ENCODE measurements around the gene TMTC1.

TMTC1 gene

DNA sequence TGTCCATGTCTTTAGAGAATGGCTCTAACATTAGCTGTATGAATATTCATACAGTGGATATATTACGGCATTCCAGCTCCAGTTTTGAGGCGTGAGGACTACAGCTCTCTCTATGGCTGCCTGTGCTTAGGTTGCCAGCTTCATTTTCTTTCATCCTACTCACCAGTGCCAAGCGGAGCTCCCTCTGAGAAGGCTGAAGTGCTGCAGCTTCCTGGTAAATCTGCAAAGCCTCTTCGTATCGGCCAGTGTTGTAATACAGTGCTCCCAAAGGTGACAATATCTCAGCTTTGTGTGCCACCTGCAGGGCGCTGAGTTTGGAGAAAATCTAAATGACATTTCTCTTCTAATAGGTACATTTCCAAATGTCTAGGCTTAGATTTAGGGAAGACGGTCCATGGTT, 266.5 kb downstream of the TMTC1 start:
- DNase-seq = no peak

DNA sequence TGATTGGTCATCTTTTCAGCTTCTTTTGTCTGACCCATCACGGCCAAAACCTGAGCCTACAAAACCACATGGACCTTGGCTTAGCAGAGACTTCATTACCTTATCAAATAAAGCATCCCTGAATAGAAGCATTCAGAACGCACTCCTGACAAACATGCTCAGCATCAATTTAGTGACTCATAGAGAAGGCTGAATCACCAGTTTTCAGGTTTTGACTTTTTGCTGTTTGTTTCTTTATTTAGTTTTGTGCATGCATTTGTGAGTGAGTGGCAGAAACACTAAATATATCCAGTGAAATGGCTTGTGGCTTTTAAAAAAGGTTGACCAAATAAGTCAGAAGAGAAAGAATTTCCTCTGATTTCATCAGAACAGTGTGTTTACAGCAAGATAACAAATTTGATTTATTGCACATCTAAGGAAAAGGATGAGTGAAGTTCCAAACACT, 267.3 kb downstream of the TMTC1 start:
- DNase-seq = no peak

DNA sequence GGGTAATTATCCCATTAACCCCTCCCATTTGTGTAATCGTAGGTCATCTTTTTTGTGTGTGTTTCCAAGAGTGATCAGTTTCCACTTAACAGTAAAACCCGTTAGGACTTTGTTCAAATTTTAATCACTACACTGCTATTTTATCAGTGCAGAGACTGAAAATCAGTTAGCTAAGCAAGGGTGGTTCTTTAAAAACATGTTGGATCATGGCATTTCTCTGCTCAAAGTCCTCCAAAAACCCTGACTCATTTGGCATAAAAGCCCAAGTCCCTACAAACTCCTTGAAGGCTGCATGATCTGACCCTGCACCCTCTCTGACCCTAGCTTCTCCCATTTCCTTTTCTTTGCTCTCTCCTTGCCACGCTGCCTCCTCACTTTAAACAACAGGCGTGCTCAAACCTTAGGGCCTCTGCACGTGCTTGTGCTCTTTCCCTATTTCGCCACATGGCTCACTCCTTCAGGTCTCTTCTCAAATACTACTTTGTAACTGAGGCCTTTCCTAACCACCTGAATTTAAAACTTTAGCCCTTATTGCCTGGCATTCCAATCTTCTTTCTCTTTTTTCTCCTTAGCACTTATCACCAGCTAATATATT, 273.1 kb downstream of the TMTC1 start:
- DNase-seq = no peak

DNA sequence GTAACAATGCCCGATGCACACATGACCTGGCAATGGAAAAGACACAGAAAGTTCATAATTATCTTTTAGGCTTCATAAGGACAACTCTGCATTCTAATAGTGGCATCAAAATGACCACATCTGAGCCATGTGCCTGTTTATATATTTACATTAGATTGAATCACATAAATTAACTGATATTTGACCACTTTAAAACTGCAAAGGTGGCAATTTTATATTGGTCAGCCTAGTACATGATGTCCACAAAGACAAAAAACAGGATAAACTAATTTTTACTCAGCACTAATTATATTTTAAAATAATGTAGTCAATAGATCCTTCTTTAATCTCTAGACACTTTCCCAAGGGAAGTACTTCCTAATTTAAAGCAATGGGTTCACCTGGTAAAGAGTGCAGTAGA, 274.2 kb downstream of the TMTC1 start:
- no peak for DNase-seq

DNA sequence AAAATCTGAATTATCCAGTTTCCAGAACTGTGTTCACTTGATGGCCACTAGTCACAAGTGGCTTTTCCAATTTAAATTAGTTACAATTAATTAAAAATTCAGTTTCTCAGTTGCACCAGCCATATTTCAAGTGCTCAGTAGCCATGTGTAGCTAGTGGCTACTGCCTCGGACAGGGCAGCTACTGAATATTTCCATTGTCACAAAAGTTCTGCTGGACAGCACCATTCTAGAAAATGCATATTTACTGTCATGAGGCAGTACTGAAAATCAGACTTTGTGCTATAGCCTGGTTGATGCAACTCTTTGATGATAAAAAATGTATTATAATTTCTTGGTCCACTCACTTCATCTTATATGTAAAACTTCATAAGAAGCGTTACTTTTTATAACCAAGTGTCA, 274.8 kb downstream of the TMTC1 start:
- DNase-seq = no peak

DNA sequence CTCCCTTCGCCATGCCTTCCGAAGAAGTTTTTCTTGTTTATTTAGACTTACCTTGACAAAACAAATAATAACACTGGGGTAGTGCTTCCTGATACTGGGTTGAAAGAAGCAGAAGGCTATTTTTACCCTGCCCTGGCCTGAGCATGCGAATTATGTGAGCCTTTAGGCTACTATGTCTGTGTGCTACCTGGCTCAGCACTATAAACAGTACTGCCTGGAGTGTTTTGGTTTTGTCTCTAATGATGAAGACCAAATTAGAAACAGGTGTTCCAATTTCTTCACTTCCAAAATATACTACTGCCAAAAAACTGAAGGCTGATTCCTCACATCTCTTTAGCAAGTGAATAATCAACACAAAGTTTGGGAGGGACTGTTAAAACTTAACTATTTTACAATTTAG, 278.6 kb downstream of the TMTC1 start:
- DNase-seq = no peak

DNA sequence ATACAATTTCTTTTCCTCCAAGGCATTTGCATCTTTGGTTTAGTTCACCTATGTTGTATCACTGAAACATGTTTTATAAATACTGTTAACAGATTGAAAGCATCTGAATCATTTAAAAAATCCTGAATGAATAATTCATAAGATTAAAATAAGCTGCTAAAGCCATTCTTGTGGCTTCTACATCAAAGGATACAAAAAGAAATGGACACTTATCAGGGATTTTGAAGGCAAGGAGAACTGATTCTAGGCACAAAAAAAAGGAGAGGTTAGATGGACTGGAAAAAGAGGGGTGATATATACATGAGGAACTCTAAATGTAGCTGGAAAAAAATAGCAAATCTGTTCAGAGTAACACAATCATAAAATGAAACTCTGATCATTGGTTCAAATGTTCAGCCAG, 280.5 kb downstream of the TMTC1 start:
- no peak for DNase-seq

DNA sequence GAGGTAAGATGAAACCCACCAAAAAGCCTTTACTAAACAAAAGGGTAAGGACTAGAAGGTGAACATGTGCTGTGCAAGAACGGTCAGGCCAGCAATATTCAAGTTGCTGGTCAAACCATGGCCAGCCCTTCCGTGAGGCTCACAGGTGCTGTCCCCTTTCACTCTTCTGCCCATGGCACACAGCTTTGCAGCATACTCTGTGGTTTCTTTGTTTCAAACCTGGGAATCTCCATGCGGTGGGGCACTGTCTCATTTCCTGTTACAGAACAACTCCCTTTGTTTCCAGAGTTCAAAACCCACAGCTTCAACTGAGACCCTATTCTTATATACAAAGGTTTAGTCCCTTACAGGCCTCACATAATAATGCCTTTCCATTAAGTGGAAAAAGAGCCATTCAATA, 284.5 kb downstream of the TMTC1 start:
- DNase-seq = no peak

DNA sequence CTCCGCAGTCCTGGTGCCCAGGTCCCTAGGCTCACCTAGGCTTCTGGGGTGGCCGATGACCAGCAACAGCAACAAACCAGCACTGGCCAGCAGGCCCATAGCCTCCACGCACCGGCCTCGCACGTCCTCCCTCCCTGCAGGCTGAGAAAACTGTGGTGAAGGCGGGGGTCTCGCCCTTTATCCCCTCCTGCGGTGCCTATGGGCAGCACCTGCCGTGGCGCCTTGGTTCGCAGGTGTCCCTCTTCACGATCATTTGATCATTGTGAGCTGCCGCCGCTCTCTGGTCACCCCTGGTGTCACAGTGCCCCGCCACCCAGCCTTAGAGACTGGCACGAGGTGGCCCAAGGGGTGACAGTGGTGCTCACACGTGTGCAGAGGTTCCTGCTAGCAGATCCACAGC, 286.2 kb downstream of the TMTC1 start, which contains the start of gene OVCH1:
Gene OVCH1, minus strand, starts transcription at position 99 of the 400 bp plus-strand sequence. Its CDS starts 0 bp downstream, at position 99.
- DNase-seq = no peak

DNA sequence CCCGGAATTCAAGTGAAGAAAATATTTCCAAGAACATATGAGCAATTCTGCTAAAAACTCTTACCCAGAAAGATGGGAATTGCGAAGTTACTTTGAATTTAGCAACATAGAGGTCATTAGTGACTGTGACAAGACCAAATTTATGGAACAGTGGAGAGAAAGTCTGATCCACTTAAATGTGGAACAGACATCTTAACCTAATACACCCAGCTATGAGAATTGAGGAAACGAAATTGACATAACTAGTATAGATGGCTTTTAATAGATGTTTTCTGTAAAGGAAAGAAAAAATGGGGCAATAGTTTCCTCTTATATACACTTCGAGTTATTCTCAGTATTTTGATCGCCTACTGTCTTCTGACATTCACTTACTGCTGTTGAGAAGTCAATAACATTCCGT, 290.9 kb downstream of the TMTC1 start:
- DNase-seq = peak; percentile 58

DNA sequence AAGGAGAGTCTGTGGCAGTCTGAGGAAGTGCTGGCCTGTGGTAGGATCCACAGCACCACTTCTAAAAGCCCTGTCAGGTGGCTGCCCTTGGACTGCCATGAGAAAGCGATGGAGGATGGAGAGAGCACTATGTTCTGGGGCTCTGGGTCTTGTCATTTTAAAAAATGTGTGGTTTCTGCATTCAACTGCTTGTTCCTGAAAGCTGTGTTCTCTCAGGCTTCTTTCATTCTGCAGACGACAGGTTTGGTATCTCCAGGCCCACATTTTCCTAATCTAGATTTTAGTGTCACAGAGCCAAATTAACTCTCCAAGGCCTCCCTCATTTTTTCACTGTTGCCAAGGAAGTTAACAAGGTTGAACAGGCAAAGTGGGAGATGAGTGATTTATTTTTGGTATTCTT, 296.8 kb downstream of the TMTC1 start:
- DNase-seq = no peak

DNA sequence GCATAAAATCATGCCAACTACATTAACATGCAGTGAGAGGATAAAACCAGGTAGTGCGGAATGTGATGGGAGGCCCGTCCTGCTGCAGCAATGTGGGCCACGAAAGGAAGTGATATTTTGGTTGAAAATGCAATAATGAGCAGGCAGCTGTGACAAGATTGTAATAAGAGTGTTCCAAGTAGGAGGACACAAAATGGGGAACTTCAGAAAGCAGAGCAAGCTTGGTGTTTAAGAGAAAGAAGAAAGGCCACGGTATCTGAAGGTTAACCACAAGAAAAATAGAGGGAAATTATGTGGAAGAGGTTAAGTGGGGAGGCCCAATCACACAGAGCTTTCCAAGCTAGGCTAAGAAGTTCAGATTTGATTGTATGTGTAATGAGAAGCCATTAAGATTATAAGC, 320.5 kb downstream of the TMTC1 start:
- no peak for DNase-seq

DNA sequence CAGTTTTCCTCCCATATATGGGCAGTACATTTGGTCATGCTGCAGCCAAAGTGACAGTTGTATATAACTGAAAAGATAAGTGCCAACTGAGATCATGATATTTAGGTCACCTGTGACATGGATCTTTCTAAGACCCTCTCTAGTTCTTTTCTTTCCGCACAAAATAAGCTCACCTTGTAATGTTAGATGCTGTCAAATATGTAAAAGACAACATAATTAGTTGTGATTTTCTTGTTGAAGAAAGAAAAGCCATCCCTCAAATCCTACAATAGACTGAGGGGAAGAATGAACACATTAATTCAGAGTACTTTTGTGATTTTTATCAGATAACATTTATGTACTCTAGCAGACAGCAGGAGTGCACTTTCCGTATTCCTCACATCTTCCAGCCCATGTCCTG, 323.7 kb downstream of the TMTC1 start:
- no peak for DNase-seq

DNA sequence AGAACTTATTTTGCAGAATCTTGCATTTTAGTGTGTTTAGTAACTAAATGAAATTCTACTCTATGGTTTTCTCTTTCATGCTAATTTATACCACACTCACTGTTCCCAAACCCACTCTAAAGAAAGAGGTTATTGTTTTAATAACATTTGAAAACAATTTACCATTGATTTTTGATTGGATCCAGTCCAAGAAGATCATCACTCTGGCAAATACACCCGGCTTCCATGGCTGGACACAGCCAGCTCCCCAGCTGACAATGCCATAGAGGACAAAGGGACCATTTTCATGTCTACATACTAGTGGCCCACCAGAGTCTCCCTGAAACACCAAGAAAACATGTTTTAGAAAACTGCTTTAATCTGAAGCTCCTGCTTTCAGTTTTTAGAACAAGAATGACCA, 328.7 kb downstream of the TMTC1 start:
- DNase-seq = no peak

DNA sequence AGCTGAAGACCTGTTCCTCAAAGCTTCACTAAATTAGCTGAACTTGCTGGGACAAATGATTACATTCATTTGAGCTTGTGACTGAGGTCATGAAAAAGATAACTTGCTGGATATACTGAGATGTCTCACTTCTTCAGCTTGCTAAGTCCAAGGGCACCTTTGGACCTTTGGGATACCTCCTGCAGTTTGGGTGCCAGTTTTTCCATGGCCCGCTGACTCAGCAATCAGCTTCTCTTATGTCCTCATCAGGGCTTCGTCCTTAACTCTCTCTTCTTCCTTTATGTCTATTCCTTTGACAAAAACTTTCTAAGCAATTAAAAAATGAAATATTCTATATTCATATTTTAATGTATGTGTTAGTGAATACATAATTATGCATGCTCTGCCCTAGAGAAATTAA, 331.9 kb downstream of the TMTC1 start:
- DNase-seq = no peak
